GM19238 (cell line): ENCODE measurements around the gene EPB41L1.

Source experiments
- DNase-seq: peaks from one replicate; pipeline ENCODE4 v3.0.0; 2011; ENCODE audit warnings: low spot score; ENCODE audit not compliant: insufficient read length

EPB41L1 gene

GRCh38 chr20:36184816-36185776 lies 30.6 kb downstream of the EPB41L1 start:
- no peak for DNase-seq

DNA sequence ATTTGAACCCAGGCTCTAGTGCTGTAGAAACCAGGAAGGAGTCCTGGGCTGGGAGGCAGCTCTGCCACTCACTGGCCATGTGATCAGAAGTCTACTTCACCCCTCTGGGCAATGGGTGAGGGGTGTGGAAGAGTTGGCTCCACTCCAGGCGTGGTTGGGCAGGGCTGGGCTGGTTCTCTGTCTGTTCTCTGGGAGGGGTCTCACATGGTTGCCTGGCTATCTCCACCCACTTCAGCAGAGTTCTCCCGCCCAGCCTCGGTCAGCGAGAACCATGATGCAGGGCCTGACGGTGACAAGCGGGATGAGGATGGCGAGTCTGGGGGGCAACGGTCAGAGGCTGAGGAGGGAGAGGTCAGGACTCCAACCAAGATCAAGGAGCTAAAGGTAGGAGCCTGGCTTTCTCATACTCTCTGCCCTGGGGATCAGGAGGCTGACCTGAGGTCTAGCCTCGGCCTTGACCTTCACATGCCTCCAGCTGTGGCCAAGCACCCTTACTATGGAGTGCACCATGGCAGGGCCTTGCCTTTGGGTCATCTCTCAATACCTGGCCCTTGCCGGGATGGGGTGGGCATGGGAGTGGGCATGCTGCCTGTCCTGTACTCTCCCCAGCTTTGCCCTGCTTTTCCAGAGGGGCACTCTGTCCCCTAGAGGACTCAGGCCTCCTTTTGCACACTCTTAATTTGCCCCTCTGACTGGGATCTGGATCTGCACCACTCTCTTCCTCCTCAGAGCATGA lies 39.6 kb downstream of the EPB41L1 start:
- no peak for DNase-seq

DNA sequence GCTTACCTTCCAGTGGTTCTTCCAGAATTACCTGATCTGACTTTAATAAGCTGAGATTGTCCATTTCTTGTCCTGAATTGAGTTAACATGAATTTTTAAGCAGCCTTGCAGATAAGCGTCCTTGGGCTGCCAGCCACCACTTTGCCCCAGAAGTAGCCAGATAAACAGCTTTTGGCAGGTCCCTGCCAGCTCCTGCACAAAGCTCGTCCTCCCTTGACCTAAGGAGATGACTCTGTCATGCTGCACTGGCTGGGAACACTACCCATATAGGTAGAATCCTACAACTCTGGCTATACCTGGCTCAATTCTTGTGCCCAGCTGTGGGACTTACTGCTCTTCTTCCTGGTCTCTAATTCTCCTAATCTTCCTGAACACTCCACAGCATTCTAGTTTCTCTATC lies 42.1 kb downstream of the EPB41L1 start:
- DNase-seq = no peak

DNA sequence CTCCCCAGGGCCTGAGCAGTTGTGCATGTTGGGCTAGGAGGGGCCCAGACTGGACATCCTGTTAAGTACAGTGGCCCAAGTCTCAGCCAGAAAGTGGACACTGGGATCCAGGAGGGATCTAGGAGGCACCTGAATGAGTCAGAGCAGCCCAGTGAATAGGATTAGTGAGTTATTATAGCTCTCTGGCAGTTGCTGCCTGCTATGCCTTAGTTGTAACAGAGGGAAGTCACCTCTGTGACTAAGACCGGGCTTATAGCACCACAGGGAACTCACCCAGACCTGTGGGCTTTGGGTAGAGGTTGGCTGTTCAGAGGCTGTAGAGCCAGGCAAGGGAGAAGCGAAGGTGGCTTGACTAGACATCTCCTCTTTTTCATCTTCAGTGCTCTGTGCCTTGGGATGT lies 42.7 kb downstream of the EPB41L1 start:
- no peak for DNase-seq

DNA sequence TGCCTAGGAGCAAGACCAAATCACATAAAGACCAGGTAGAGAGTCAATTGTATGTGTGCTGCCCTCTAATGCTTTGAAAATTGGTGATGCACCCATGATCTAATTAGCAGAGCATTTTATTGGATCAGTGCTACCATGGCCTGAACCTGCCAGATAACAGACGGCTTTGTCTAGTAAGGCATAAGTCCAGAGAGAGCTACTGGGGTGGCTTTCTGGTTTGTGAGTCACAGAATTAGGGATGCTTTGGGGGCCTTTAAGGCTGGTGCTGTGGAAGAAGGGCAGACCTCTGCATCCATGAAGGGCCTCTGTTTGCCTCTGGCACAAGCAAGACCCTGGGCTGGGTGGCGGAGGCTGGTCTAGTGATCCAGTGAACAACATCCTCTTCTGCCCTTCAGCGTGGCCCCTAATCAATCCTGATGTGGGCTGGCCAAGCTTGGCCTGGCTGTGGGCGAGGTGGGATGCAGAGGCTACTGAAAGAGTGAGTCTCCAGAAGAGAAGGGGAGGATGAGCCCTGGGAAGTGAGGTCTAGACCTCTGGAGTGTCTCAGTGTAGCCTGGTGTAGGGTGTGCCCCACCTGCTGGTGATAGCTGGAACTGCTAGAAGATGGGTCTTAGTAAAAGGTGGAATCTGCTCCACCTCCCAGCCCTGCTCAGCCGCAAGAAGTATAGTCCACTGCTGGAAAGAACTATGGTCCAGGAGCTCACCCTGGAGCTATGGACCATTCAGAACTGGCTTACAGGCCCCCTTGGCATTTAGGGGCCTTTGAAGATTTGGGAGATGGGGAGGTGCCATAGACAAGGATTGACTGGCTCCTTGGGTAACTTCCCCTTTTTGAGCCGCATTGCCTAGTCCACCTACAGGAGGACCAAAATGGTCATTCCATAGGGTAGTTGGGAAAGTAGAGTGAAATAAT lies 45.1 kb downstream of the EPB41L1 start:
- DNase-seq = peak; percentile 62

- no peak for DNase-seq
Observed at GRCh38 chr20:36200451-36200850, 45.9 kb downstream of the EPB41L1 start.

- no peak for DNase-seq
Observed at GRCh38 chr20:36201198-36201597, 46.7 kb downstream of the EPB41L1 start.

- DNase-seq = peak; percentile 79
Observed at GRCh38 chr20:36202891-36203338, 48.4 kb downstream of the EPB41L1 start.

- DNase-seq = no peak
Observed at GRCh38 chr20:36203861-36204260, 49.3 kb downstream of the EPB41L1 start.

- no peak for DNase-seq
Observed at GRCh38 chr20:36205026-36205425, 50.5 kb downstream of the EPB41L1 start.

DNA sequence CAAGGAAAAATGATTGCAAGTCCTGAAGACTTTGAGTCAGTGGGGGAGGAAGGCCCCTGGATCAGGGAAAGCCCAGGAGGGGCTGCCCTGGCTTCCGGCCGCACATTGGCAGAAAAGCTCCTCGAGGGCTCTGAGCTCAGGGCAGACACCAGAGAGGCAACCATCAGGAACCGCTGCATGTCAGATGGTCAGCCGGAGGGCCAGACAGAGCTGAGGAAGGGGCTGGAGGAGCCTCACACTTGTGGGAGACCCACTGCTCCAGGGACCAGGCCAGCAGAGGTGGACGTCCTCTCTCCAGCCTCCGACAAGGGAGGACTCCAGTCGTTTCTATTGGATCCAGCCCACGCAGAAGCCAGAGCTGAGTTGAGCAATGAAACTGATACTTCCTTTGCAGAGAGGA lies 51.5 kb downstream of the EPB41L1 start:
- DNase-seq = no peak

GRCh38 chr20:36206641-36207040 lies 52.1 kb downstream of the EPB41L1 start:
- no peak for DNase-seq

GRCh38 chr20:36207602-36208001 lies 53.1 kb downstream of the EPB41L1 start:
- no peak for DNase-seq

DNA sequence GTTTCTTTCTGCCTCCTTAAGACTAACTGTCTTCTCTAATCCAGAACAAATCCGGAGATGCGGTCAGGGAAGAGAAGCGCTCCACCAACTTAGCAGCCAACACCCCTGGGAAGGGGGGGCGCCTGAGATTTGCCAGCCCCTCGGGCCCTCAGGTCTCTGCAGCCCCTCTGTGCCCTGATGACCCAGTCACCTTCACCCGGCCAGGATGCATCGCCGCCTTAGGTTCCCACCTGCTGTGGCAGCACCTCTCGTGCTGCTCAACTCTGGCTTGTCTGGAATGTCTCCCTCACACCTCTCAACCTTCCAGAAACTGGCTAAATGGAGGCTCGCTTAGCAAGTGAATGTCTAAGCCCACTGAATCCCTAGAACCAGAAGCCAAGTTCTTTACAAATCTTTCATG lies 53.7 kb downstream of the EPB41L1 start:
- no peak for DNase-seq

- DNase-seq = no peak
Observed at GRCh38 chr20:36210436-36211021, 56.0 kb downstream of the EPB41L1 start.

DNA sequence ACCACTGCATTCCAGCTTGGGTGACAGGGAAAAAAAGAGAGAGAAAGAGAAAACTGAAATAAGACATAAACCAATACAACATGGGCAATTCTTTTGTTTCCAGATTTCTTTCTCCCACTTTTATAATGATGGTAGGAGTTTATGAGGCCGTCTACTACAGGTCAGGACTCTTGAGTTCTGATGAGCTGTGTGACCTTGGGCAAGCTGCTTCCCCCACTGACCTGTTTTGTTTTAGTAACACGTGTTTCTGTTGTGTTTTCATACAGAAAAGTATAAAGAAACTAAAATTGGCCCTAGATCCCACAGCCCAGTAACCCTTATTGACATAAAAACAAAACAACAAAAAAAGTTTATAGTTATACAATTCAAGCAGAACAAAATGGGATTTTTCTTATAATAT lies 58.8 kb downstream of the EPB41L1 start:
- DNase-seq = no peak

DNA sequence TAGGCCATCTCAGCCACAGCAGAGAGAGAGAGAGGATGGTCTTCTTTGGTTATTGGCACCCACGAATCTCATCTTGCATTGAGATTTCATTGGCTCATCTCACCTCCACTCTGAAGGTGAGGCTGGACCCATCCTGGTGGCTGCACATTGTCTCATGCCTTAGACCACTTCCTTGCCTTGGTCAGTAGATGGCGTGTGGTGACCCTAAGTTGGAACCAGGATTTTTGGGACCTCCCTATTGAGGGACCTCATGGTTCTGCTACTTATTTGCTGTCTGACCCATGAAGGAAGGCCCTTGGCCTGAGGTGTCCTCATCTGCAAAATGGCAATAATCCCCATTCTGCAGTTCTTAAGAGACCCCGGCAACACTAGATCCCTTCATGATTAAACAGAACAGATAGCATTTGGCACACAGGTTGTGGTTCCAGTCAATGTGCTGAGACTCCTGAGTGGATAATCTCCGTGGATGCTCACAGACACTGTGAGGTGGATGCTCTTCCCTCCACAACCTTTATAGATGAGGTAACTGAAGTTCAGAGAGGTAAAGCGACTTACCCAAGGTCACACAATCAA lies 60.2 kb downstream of the EPB41L1 start:
- DNase-seq = peak; percentile 19

DNA sequence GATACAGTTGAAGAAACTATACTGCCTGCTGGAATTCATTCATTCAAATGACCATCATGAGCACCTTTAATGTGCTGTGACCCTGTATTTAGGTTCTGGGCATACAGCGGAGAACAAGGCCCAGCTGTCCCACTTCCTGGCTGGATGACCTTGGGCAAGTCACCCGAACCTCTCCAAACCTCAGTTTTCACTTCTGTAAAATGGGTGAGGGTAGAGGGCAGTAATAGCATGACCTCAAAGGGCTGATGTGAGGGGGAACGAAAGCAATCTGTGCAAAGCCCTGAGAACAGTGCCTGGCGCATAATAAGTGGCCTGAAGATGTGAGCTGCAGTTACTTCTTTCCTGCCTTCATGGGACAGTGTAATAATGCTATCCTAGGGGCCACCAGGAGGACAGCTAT lies 61.2 kb downstream of the EPB41L1 start:
- DNase-seq = no peak

- no peak for DNase-seq
Observed at GRCh38 chr20:36216314-36217025, 61.9 kb downstream of the EPB41L1 start.

GRCh38 chr20:36217226-36217625 lies 62.7 kb downstream of the EPB41L1 start:
- no peak for DNase-seq
